Smooth muscle cell (in vitro differentiated cells): Measurements from ENCODE around the gene RPL32. TPM values are rescaled to one million over a fixed set of nuclear protein-coding genes. Genes with fewer than 3 reads are reported as not detected.

Experiments
- DNase-seq: peaks from one replicate; lab custom pipeline; 2025; ENCODE audit not compliant: unreplicated experiment; lab: John Stamatoyannopoulos, UW
- H2AFZ ChIP-seq: fragments of 200-600 bp; sonication (generic); 2 replicates; pipeline ENCODE4 v1.6.0; 2016; ENCODE audit warnings: antibody characterized with exemption, low read depth, mild to moderate bottlenecking
- H3F3A ChIP-seq: fragments of 200-600 bp; sonication (generic); 2 replicates; pipeline ENCODE4 v1.6.0; 2017; ENCODE audit warnings: antibody characterized with exemption, low read depth
- H3K27ac ChIP-seq: fragments of 200-600 bp; sonication (generic); 2 replicates; pipeline ENCODE4 v1.5.1; 2016; ENCODE audit warnings: low read depth, mild to moderate bottlenecking
- H3K27me3 ChIP-seq: fragments of 200-600 bp; sonication (generic); 2 replicates; pipeline ENCODE4 v1.6.1; 2016; ENCODE audit warnings: low read depth, mild to moderate bottlenecking
- H3K36me3 ChIP-seq: fragments of 200-600 bp; sonication (generic); 2 replicates; pipeline ENCODE4 v1.5.1; 2016; ENCODE audit warnings: low read depth
- H3K4me1 ChIP-seq: fragments of 200-600 bp; sonication (generic); 2 replicates; pipeline ENCODE4 v1.5.1; 2016; ENCODE audit warnings: low read depth
- H3K4me2 ChIP-seq: fragments of 200-600 bp; sonication (generic); 2 replicates; pipeline ENCODE4 v1.6.0; 2016; ENCODE audit warnings: mild to moderate bottlenecking
- H3K4me3 ChIP-seq: fragments of 200-600 bp; sonication (generic); 2 replicates; pipeline ENCODE4 v1.5.1; 2016; ENCODE audit warnings: mild to moderate bottlenecking
- H3K79me2 ChIP-seq: fragments of 200-600 bp; sonication (generic); 2 replicates; pipeline ENCODE4 v1.6.0; 2016; ENCODE audit warnings: low read depth, mild to moderate bottlenecking
- H3K9ac ChIP-seq: fragments of 200-600 bp; sonication (generic); 2 replicates; pipeline ENCODE4 v1.6.0; 2016; ENCODE audit warnings: low read depth
- H3K9me3 ChIP-seq: fragments of 200-600 bp; sonication (generic); replicated peaks from 2 replicates; pipeline ENCODE4 v1.5.1; 2016; ENCODE audit warnings: low read depth
- H4K20me1 ChIP-seq: fragments of 200-600 bp; sonication (generic); 2 replicates; pipeline ENCODE4 v1.6.0; 2016; ENCODE audit warnings: low read depth
- CTCF ChIP-seq: fragments of 200-600 bp; sonication (generic); IDR thresholded peaks from 2 replicates; pipeline ENCODE4 v1.5.1; 2017; ENCODE audit warnings: borderline replicate concordance, mild to moderate bottlenecking, antibody characterized with exemption; ENCODE audit not compliant: insufficient read depth, poor library complexity, severe bottlenecking
- WGBS: methylation state at CpG from one replicate; pipeline ENCODE4 v1.1.7; 2016; ENCODE audit warnings: low lambda C conversion rate; 5-methylcytosine and 5-hydroxymethylcytosine counted together
- polyA plus RNA-seq: library from polyadenylated mRNA; unstranded; fragments of >200 nt; fragmentation: Nextera tagmentation; extraction: Ambion mirVana; gene quantifications from 2 replicates; pipeline ENCODE4 v1.2.1, GENCODE V29; 2016
- total RNA-seq: library from RNA; depleted of rRNA; stranded (reverse); fragments of >200 nt; gene quantifications from 2 replicates; pipeline ENCODE4 v1.2.3, GENCODE V29; 2014

RPL32 gene
- total and polyA plus RNA-seq, 2 experiments from 2014 or later = 744 to 1,486 TPM

- H3K9ac ChIP-seq = no peak overlapping the region
- peaks cover 10% of the 10 kb centered on the region for H4K20me1 ChIP-seq
- no peak overlapping the region for H3K27ac ChIP-seq
- no peak for DNase-seq
- H3K27me3 ChIP-seq = no peaks in the 10 kb centered on the region
- H2AFZ ChIP-seq = no peak overlapping the region
- no peak for TF ChIP-seq CTCF
- no peaks in the 10 kb centered on the region for H3K9me3 ChIP-seq
- no peak overlapping the region for H3K4me2 ChIP-seq
- 84% methylated on average over 4 of the region's 4 CpGs for WGBS
- no peaks in the 10 kb centered on the region for H3K4me1 ChIP-seq
- H3K4me3 ChIP-seq = no peak overlapping the region
- H3K79me2 ChIP-seq = no peaks in the 10 kb centered on the region
- peaks cover 17% of the 10 kb centered on the region for H3F3A ChIP-seq
- H3K36me3 ChIP-seq = no peaks in the 10 kb centered on the region
Observed at GRCh38 chr3:12828751-12829150, 12.6 kb downstream of the RPL32 start.

GRCh38 chr3:12825156-12825555 is 16.2 kb downstream of the RPL32 start:
- WGBS = 94% methylated on average over 8 of the region's 8 CpGs
- no peak overlapping the region for H3K27ac ChIP-seq
- no peak for TF ChIP-seq CTCF

GRCh38 chr3:12824299-12824698 is 17.1 kb downstream of the RPL32 start:
- Histone ChIP-seq H3K36me3 (no peaks in the 10 kb centered on the region), H3K9ac (no peak overlapping the region), H4K20me1 (no peaks in the 10 kb centered on the region), H3F3A (no peaks in the 10 kb centered on the region), H3K27me3 (no peaks in the 10 kb centered on the region), H3K4me2 (no peak overlapping the region), H2AFZ (no peak overlapping the region), H3K27ac (no peak overlapping the region), H3K9me3 (no peaks in the 10 kb centered on the region), H3K4me3 (no peak overlapping the region), H3K79me2 (no peaks in the 10 kb centered on the region), H3K4me1 (no peaks in the 10 kb centered on the region)
- DNase-seq = no peak
- WGBS = 91% methylated on average over 7 of the region's 7 CpGs
- no peak for TF ChIP-seq CTCF

More at GRCh38 chr3:12825156-12825555, 16.2 kb downstream of the RPL32 start:
- no peak overlapping the region for H3K4me3 ChIP-seq
- no peak overlapping the region for H3K4me2 ChIP-seq
- H3F3A ChIP-seq = peaks cover 4% of the 10 kb centered on the region
- no peaks in the 10 kb centered on the region for H3K79me2 ChIP-seq
- H3K27me3 ChIP-seq = no peaks in the 10 kb centered on the region
- no peak overlapping the region for H2AFZ ChIP-seq
- H3K36me3 ChIP-seq = no peaks in the 10 kb centered on the region
- H3K9me3 ChIP-seq = no peaks in the 10 kb centered on the region
- H3K4me1 ChIP-seq = no peaks in the 10 kb centered on the region
- no peak overlapping the region for H3K9ac ChIP-seq
- H4K20me1 ChIP-seq = no peaks in the 10 kb centered on the region
- no peak for DNase-seq

GRCh38 chr3:12822725-12823373 is 18.5 kb downstream of the RPL32 start:
- 45% methylated on average over 8 of the region's 8 CpGs for WGBS
- Histone ChIP-seq H3K9ac (no peak overlapping the region), H3K79me2 (no peaks in the 10 kb centered on the region), H3K27ac (no peak overlapping the region), H3K27me3 (no peaks in the 10 kb centered on the region), H2AFZ (no peak overlapping the region), H4K20me1 (no peaks in the 10 kb centered on the region), H3K4me3 (no peak overlapping the region), H3K9me3 (no peaks in the 10 kb centered on the region), H3F3A (no peaks in the 10 kb centered on the region), H3K36me3 (no peaks in the 10 kb centered on the region), H3K4me2 (no peak overlapping the region), H3K4me1 (no peaks in the 10 kb centered on the region)
- peak; percentile 38 for TF ChIP-seq CTCF
- DNase-seq = no peak
